Germinal center (tissue), 1 donor: ENCODE data around the gene TRPM5.
"Not testable (repeated sequence)": the region's sequence is repeated elsewhere in the genome, so short reads cannot be mapped to it uniquely, and the experiment has no call there.

Experiments used
- DNase-seq: peaks from one replicate; pipeline ENCODE4 v3.0.0; 2012; ENCODE audit warnings: mixed read lengths, low spot score

Gene TRPM5

DNA sequence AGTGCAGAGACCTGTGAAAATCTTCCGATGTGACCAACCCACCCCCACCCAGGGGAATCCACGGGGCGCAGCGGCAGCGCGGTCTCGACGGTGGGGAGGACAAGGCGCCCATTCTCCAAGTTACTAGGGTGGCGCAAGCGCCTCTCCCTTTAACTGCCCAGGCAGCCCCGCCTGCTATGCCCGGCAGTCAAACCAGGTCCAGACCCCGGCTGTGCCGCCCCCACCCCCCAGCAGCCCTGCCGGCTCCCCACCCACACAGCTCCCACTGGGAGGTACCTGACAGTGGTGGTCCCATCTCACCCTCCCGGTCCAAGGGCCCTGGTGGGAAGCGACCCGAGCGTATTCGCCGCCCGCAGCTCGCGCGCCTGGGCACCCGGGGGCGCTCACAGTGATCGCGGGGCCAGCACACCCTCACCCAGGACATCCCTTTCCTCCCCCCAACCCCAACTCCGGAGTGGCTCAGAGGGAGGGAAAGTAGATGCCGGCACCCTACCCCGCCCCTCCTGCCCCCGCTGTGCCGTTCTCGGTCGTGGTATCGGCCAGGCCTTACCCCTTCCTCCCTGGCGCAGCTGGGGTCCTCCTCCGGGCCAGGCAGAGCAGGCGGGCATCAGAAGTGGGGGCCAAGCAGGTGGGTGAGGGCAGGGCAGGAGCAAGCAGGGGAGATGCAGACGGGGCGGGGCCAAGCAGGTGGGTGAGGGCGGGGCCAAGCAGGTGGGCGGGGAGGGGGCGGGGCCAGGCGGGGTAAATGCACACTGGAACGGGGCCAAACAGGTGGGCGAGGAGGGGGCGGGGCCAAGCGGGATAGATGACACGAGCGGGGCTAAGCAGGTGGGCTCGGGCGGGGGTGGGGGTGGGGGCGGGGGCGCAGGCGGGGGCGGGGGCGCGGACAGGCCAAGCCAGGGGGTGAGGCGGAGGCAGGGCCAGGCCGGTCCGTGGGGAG lies at the start of gene TRPM5:
TRPM5 (minus strand) TSS at position 634 of the 940 bp plus-strand sequence. CDS start 21,478 bp downstream, outside the sequence.
- DNase-seq: peak; percentile 90

DNA sequence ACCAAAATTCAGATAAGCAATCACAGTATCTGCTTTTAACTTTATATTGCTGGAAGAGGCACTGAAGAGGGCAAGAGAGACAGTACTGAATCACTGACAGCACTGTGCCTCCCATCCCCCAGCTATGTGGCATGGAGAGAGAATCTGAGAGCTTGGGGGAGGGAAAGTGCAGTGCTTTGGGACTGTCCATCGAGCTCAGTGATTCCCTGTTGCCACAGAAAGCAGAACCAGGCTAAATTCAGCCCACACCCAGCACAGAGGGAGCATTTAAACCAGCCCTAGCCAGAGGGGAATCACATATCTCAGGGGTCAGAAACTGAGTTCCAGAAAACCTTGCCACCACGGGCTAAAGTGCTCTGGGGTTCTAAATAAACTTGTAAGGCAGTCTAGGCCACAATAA lies 44.8 kb upstream of the TRPM5 start:
- no peak for DNase-seq

- DNase-seq: no peak
Observed at GRCh38 chr11:2488004-2488403, 43.7 kb upstream of the TRPM5 start.

- DNase-seq: peak; percentile 1
Observed at GRCh38 chr11:2484576-2485125, 40.3 kb upstream of the TRPM5 start.

DNA sequence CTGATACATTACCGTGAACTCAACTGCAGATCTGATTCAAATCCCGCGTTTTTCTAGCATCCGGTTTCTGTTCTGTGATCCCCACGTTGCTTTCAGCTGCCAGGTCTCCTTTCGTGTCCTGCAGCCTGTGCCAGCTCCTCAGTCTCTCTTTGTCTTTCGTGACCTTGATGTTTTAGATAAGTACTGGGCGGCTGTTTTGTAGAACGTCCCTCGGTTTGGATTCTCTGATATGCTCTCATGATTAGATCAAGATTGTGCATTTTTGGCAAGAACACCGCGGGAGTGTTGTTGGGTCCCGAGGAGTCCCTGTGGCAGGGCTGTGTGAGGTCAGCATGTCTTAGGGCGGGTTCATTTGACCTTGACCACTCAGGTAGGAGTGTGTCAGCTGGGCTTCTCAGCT lies 39.1 kb upstream of the TRPM5 start:
- no peak for DNase-seq

DNA sequence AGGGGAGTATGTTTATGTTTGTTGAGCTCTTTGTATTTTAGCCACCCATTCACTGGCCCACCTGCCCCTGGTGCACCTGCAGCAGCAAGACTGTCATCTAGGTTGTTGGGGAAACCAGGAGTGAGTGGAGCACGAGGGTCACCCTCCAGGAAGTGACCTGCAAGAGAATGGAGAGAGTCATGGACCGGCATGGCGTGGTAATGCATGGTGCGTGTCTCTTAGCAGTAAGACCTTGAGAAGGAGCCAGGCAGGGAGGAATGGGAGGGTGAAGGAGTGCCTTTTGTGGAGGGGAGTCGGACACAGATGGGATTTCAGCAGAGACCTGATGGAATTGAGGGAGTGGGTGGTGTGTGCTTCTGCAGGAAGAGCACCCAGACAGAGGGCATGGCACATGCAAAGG lies 38.4 kb upstream of the TRPM5 start:
- DNase-seq: no peak

DNA sequence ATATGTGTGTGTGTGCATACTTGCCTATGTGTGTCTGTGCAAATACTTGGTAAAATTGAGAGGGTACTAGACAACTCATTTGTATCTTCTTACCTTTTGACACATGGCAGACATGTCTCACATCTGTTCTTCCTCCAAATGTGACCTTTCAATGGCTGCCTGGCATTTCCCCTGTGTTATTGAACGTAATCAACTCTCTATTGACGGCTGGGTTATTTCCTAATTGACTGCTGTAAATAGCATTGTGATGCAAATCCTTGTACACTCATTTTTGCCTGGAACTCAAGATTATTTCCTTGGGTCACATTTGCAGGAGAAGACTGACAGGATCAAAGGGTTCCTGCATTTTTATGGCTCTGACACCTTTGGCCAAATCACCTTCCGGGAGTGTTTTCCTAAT lies 37.9 kb upstream of the TRPM5 start:
- DNase-seq: no peak

- no peak for DNase-seq
Observed at GRCh38 chr11:2481253-2481652, 36.9 kb upstream of the TRPM5 start.

- DNase-seq: no peak
Observed at GRCh38 chr11:2480874-2481220, 36.5 kb upstream of the TRPM5 start.

- not testable (repeated sequence) for DNase-seq
Observed at GRCh38 chr11:2480067-2480873, 36.0 kb upstream of the TRPM5 start.

- DNase-seq: no peak
Observed at GRCh38 chr11:2477936-2478335, 33.6 kb upstream of the TRPM5 start.

DNA sequence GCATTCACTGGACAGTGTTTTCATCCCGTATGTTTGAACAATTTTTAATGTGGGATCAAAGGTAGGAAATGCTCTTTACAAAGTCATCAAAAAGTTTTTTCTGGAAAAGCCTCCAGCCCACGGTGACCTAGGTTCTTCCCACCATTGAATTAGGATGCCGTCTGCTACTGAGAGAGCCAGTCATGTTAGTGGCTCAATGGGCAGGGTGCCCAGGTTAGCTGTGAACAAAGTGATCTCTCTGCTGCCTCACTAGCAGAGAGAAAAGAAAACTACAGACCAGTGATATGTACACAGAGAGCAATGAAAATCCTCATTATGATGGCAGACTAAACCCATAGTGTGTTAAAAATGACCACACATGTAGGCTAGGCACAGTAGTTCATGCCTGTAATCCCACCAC lies 32.9 kb upstream of the TRPM5 start:
- DNase-seq: no peak

DNA sequence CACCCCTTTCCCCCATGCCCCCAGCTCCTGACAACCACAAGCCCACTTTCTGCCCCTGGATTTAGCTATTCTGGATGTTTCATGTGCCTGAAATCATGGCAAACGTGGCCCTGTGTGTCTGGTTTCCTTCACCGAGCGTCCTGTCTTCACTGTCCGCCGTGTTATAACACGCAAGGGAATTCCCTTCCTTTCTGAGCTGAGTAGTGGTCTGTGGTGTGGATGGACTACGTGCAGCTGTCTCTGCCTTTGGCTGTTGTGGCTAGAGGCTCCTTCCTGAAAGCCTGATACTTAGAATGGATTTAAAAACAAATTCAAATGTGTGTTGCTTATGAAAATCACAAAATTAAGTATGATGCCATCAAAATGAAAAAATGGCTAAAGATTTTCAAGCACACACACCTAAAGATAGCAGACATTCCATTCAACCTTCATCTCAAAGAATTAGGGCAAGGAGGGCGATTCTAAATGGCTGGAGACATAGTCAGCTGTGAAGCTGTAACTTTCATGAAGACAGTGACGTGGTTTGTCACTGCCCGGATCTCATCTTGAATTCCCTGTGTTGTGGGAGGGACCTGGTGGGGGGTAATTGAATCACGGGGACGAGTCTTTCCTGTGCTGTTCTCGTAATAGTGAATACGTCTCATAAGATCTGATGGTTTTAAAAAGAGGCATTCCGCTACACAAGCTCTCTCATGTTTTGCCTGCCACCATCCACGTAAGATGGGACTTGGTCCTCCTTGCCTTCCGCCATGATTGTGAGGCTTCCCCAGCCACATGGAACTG lies 31.0 kb upstream of the TRPM5 start:
- DNase-seq: no peak

GRCh38 chr11:2474059-2474901 lies 30.0 kb upstream of the TRPM5 start:
- DNase-seq: no peak

- no peak for DNase-seq
Observed at GRCh38 chr11:2473361-2474058, 29.2 kb upstream of the TRPM5 start.

- DNase-seq: no peak
Observed at GRCh38 chr11:2472428-2473186, 28.3 kb upstream of the TRPM5 start.

GRCh38 chr11:2471804-2472096 lies 27.4 kb upstream of the TRPM5 start:
- no peak for DNase-seq

DNA sequence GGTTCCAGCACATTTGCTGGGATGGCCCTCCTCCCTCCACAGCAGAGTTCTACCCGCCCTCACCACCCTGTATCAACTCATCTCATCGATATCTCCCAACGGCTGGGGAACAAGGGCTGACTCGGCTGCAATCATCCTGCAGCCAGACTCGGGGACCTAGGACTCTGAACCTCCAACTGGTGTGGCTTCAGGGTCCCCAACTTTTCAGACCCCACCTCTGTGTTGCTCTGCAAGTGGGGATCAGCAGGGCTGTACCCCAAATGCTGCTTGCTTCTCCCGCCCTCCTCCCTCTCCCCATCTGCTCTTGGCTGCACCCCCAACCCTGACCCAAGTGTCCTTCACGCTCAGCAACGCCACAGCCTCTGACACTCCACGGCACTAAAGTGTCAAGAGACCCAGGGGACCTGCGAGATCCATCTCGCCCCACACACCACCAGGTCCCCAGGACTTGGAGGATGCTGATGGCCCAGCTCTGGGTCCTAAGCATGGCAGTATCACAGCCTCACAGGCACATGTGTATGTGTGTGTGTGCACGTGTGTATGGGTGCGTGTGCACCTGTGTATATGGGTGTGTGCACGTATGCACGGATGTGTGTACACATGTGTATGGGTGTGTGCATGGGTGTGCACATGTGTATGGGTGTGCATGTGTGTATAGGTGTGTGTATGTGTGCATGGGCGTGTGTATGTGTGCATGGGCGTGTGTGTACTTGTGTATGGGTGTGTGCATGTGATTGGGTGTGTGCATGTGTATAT lies 26.9 kb upstream of the TRPM5 start:
- DNase-seq: no peak

GRCh38 chr11:2470495-2470894 lies 26.2 kb upstream of the TRPM5 start:
- no peak for DNase-seq
